Activated T-cell treated with anti-CD3 and anti-CD28 coated beads for 48 hours (primary cell): ENCODE measurements around the gene TDRD9.
"Not testable (repeated sequence)": the region's sequence is repeated elsewhere in the genome, so short reads cannot be mapped to it uniquely, and the experiment has no call there.

Experiments used
- DNase-seq: peaks from one replicate; pipeline ENCODE4 v3.0.0-alpha.2; 2020; ENCODE audit warnings: low read depth

The TDRD9 gene

GRCh38 chr14:103928011-103928890, at the start of gene TDRD9:
TDRD9 (plus strand) TSS chr14:103928456; CDS start chr14:103928510, 54 bp downstream.
- DNase-seq, result no peak

GRCh38 chr14:103879118-103879569, 49.1 kb upstream of the TDRD9 start:
- DNase-seq, result no peak

GRCh38 chr14:103879570-103880347, 48.5 kb upstream of the TDRD9 start:
- no peak for DNase-seq

GRCh38 chr14:103880348-103881267, 47.6 kb upstream of the TDRD9 start:
- no peak for DNase-seq

GRCh38 chr14:103881268-103882201, 46.7 kb upstream of the TDRD9 start:
- no peak for DNase-seq

GRCh38 chr14:103882503-103883262, 45.6 kb upstream of the TDRD9 start:
- DNase-seq, result no peak

GRCh38 chr14:103883263-103883523, 45.1 kb upstream of the TDRD9 start:
- no peak for DNase-seq

- no peak for DNase-seq
Observed at GRCh38 chr14:103884854-103885253, 43.4 kb upstream of the TDRD9 start.

- DNase-seq, result no peak
Observed at GRCh38 chr14:103885509-103885932, 42.7 kb upstream of the TDRD9 start.

GRCh38 chr14:103886304-103887169, 41.7 kb upstream of the TDRD9 start:
- no peak for DNase-seq

GRCh38 chr14:103887170-103887501, 41.1 kb upstream of the TDRD9 start:
- no peak for DNase-seq

- DNase-seq, result no peak
Observed at GRCh38 chr14:103887557-103888115, 40.6 kb upstream of the TDRD9 start.

GRCh38 chr14:103889002-103889312, 39.3 kb upstream of the TDRD9 start:
- not testable (repeated sequence) for DNase-seq

GRCh38 chr14:103889313-103890051, 38.8 kb upstream of the TDRD9 start:
- no peak for DNase-seq

- DNase-seq, result no peak
Observed at GRCh38 chr14:103890052-103890371, 38.2 kb upstream of the TDRD9 start.

- no peak for DNase-seq
Observed at GRCh38 chr14:103890821-103891666, 37.2 kb upstream of the TDRD9 start.

GRCh38 chr14:103891667-103892215, 36.5 kb upstream of the TDRD9 start:
- no peak for DNase-seq
